GM18505 (cell line): Measurements from ENCODE around the gene GPR35.

Source experiments
- ATAC-seq: cut with Tn5 transposase; IDR thresholded peaks from one replicate; pipeline ENCODE4 v1.9.1; 2021; ENCODE audit not compliant: unreplicated experiment
- POLR2A ChIP-seq: IDR thresholded peaks from 4 replicates; pipeline ENCODE4 v1.6.1; 2011; ENCODE audit warnings: borderline replicate concordance; ENCODE audit not compliant: insufficient read depth, insufficient read length; ENCODE audit errors: extremely low read depth

GPR35 gene

DNA sequence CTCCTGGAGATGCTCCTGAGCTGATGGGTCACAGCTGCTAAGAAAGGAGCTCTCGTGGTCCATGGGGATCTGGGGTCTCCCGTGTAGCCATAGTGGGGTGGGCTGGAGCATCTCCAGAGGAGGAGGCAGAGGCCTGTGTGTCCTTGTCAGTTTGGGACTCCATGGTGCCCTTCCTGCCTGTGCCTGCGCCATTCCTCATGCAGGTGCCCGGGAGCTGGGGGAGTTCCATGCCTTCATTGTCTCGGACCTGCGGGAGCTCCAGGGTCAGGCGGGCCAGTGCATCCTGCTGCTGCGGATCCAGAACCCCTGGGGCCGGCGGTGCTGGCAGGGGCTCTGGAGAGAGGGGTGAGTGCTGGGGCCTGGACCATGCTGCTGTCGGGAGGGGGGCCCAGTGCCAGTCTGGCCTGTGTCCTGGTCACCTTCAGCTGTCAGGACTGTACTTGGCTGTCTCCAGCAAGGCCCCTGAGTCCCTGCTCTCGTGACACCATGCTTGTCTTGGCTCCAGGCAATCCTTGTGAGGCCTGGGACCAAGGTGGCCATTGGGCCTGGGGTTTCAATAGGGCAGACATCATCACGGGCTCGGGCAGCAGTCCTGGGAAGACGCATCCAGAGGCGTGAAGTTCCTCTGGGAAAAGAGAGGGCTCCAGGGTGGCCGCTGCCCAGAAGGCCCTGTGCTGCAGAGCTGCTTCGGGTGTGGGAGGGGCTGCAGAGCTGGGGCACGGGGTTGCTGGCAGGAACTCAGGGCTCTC is 31.4 kb upstream of the GPR35 start:
- no peak for TF ChIP-seq POLR2A
- no peak for ATAC-seq

DNA sequence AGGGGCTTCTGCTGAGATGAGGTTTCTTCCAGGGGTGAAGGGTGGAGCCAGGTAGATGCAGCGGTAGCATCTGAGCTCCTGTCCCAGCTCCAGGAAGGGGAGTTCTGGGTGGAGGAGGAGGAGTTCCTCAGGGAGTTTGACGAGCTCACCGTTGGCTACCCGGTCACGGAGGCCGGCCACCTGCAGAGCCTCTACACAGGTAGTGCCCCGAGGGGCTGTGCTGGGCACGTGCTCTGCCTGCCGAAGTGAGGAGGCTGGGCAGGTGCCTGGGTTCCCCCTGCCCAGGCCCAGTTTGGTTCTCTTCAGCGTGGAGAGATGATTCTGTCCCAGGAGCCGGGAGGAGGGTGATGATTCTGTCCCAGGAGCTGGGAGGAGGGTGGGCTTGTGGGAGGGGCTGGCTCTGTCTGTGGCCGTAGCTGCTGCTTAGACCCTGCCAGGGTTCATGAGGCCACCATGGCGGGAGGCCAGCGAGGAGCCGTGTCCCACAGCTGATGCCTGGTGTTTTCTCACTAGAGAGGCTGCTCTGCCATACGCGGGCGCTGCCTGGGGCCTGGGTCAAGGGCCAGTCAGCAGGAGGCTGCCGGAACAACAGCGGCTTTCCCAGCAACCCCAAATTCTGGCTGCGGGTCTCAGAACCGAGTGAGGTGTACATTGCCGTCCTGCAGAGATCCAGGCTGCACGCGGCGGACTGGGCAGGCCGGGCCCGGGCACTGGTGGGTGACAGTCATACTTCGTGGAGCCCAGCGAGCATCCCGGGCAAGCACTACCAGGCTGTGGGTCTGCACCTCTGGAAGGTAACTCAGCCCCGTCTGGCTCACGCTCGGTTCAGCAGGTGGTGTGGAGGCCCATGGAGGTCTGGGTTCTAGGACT is 30.5 kb upstream of the GPR35 start:
- TF ChIP-seq POLR2A, result no peak
- ATAC-seq, result no peak

DNA sequence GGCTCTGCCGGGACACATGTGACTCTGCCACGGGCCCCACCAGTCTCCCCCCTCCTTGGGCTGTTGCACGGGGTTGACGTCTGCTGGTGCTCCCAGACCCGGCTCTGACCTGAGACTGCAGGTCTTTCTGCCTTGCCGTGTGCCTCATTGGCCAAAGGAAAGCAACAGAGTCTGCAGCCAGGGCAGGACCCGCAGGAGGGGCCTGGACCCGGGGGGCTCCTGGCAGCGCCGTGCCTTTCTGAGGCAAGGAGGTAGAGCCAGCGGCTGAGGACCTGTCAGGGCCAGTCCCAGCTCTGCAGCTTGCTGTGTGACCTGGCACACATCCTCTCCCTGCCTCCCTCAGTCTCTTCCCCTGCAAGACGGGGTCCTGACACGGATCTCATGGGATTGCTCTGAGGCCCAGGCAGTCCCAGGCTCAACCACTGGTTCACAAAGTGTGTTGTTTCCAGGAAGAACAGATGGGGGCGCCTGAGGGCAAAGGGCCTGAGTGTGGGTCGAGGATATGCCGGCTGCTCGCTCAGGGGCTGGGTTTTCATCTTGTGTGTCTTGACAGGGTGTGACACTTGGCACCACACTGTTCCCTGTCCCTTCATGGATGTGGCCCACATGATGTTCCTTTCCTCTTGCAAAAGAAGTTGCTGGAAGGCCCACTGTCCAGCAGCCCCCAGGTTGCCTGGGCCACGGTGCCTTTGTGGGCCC is 29.8 kb upstream of the GPR35 start:
- no peak for TF ChIP-seq POLR2A
- ATAC-seq, result no peak

DNA sequence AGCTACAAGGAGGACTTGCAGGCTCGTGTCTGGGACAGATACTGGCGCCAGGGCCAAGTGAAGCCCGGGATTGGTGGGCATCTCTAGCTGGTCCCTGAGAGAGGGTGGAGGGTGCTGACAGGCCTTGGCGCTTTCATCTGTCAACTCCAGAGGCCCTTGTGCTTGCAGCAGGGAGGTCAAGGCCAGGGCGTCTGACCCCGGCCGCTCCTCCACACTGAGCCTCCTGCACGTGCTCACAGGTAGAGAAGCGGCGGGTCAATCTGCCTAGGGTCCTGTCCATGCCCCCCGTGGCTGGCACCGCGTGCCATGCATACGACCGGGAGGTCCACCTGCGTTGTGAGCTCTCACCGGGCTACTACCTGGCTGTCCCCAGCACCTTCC is 29.2 kb upstream of the GPR35 start:
- ATAC-seq, result no peak
- TF ChIP-seq POLR2A, result no peak

DNA sequence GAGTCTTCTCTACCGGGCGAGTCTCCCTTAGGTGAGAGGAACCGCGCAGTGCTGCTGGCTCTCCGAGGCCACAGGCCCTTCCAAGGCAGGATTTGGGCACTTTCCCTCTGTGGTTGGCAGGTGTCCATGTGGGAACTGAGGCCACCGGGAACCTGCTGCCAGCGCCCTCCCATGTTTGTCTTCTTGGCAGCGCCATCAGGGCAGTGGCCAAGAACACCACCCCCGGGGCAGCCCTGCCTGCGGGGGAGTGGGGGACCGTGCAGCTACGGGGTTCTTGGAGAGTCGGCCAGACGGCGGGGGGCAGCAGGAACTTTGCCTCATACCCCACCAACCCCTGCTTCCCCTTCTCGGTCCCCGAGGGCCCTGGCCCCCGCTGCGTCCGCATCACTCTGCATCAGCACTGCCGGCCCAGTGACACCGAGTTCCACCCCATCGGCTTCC is 28.8 kb upstream of the GPR35 start:
- TF ChIP-seq POLR2A, result no peak
- ATAC-seq, result no peak

DNA sequence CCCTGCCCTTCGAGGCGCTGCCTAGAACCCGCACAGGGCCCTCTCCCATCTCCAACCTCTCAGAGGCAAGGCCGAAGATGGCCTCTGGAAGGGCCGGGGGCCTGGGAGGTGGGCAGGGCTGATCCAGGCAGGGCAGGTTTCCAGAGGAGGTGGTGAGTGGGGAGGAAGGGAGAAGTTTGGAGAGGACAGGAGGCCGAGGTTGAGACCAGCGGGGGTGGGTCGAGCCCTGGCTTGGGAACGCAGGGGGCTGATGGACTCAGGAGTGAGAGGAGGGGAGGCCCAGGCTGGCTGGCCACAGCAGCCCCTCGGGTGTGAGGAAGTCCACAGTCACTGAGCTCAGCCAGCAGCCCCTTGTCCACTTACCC is 28.2 kb upstream of the GPR35 start:
- ATAC-seq, result no peak
- no peak for TF ChIP-seq POLR2A

DNA sequence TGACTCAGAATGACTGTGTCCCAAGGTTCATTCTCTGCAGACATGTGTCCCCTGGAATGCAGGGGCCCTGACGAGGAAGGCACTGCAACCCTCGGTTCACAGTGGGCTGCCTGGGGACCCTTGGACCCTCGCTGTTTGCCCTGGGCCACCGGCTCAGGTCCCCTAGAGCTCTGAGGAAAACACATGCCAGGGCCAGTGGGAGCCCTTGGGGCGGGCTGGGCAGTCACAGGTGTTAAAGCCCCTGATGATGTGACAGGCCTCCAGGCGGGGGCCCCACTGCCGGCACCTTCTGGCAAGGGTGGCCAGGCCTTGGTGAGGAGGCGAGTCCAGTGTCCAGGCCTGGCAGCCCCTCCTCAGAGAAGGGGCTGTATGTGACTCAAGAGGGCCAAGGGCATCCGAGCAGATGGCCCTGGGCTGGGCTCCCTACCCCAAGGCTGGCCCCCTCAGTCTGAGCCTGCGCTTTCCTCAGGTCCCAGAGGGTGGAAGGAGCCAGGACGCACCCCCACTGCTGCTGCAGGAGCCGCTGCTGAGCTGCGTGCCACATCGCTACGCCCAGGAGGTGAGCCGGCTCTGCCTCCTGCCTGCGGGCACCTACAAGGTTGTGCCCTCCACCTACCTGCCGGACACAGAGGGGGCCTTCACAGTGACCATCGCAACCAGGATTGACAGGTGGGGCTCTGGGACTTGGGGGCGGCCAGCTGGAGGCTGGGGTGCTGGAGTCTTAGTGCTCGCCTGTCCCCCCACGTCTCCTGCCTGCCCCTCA is 27.7 kb upstream of the GPR35 start:
- no peak for TF ChIP-seq POLR2A
- no peak for ATAC-seq

DNA sequence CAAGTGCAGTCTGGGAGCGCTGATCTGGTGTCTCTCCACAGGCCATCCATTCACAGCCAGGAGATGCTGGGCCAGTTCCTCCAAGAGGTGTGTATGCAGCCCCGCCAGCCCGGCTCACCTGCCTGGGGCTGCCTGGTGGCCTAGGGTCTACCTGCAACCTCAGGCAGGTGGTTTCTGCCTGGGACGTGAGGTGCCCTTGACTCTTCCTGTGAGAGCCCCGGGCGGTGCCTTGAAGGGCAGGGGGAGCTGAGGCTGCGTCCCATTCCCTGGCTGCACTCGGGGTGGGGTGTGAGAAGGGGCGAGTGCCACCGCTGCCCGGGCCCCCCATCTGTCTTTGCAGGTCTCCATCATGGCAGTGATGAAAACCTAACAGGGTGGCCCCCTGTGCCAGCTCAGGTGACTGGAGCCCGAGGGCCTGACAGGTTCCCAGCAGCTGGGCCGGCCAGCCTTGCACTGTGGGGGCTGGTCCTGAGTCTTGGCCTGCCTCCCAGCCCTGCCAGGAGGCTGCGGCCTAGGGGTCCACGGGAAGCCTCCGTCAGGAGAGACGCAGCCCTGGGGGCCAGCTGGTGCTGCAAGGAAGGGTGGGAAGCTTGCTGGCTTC is 26.9 kb upstream of the GPR35 start:
- ATAC-seq, result no peak
- TF ChIP-seq POLR2A, result no peak

DNA sequence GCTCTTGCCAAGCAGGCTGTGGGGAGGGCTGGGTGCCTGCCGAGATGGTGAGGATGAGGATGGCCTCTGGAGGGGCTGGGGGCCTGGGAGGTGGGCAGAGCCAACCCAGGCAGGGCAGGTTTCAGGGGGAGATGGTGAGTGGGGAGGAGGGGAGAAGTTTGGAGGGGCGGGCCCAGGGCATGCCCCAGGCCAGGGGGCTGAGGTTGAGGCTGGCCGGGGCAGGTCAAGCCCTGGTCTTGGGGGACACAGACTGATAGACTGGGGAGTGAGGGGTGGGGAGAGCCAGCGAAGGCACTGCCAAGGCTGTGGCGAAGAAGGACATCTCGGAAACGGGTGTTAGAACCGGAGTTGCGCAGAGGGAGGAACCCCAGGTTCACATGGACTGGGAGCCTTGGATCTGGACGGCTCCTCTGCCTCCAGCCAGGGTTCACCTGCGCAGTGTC is 26.1 kb upstream of the GPR35 start:
- TF ChIP-seq POLR2A, result no peak
- ATAC-seq, result no peak

DNA sequence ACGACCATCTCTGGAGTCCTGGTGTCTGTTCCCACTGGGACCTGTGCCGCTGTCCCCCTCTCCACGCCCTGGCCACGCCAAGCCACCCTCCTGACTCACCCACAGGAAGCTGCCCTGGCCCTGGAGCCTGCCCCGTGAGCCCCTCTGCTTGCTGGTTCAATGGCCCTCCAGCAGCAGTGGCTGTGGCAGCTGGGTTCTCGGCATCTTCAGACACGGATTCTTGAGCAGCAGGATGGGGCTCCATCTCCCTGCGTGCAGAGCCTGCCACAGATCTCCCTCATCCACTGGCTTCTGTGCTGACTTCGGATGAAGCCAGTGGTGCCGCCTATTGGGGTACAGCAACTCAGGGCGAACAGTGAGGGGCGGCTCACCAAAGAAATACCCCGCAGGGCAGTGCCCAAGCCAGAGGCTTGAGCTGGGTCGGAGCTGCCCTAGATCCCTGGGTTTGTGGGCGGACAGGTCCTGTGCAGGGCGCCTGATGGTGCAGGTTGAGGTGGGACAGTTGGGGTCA is 24.8 kb upstream of the GPR35 start:
- ATAC-seq, result no peak
- no peak for TF ChIP-seq POLR2A

DNA sequence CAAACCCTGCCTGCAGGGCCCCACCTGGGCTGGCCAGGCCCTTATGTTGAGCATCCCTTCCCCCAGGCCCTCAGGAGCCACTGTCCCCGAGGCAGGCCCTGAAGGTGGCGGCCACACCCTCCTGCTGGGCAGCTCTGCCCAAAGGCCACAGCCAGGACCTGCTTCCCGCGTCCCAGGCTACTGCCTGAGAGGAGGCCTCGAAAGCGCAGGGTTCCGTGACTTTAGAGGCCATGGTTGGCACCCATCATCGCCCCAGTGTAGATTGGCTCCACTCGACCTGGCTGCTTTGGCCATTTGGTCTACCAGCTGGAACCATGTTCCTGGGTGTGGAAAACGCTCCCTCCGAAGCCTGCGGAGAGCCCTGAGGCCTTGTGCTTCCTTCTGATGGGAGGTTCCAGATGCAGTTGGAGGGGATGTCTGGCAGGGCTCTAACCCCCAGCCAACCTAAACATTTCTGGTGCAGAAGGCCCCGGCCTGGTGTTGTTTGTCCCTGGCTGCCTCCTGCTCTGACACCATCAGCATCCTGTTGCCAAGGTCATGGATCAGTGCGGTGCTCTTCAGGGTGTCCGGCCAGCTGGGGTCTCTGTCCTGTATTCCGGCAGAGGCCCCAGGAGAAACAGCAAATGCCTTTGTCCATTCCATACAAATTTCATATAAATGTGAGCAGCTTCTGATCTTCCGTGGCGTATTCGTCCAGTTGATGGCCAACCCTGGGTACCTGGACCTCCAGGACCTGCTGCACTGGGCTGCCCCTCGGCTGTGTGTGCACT is 24.0 kb upstream of the GPR35 start:
- no peak for TF ChIP-seq POLR2A
- ATAC-seq, result no peak

DNA sequence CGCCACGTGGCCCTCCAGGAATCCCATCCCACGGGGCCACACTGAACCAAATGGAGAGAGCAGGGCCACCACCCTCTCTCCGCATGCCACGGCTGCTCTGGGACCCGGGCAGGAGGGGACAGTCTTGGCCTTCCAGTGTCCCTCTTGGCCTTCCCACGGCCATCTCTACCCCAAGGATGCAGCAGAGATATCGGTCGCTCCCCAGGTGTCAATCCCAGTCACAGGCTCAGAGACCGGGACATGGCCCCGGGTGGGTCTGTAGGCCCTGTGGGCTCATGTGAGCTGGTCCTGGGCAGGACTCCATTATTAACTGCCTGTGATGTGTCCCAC is 23.5 kb upstream of the GPR35 start:
- ATAC-seq, result no peak
- no peak for TF ChIP-seq POLR2A

DNA sequence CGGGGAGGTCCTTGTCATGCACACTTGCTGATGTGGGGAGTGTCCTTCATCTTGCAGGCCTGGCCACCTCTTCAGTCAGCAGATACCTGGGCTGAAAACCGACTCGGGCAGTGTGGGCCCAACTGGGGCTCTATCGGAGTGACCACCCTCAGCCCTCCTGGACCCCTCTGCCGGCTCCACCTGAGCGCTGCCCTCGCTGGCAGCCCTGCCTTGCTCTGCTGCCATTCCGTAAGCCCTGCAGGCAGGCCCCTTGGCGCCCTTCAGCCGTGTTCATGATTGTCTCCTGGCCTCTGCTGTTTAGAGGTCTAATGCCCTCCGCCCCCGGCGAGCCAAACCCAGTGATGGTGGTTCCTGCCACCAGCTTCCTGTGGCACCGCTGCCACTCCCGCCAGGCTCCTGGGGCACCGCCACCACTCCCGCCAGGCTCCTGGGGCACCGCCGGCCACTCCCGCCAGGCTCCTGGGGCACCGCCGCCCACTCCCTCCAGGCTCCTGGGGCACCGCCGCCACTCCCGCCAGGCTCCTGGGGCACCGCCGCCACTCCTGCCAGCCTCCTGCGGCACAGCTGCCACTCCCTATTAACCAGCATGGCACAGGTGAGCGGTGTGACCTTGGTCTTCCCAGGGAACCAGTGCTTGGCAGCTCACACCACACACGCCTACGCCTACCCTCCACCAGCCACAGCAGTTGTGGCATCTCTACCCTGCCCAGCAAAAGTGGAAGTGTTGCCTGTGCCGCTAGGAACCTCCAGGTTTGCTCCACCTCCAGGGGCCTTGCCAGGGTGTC is 22.8 kb upstream of the GPR35 start:
- no peak for ATAC-seq
- TF ChIP-seq POLR2A, result no peak
